HG02973 (cell line): ENCODE results near the gene ASCC3.

Source experiments
- ATAC-seq: cut with Tn5 transposase; IDR thresholded peaks from one replicate; pipeline ENCODE4 v1.9.1; 2021; ENCODE audit warnings: moderate library complexity; ENCODE audit not compliant: unreplicated experiment

The ASCC3 gene

GRCh38 chr6:100730001-100730980 lies 150.8 kb downstream of the ASCC3 start:
- ATAC-seq, result no peak

- ATAC-seq, result no peak
Observed at GRCh38 chr6:100726666-100727065, 154.5 kb downstream of the ASCC3 start.

GRCh38 chr6:100724696-100725095 lies 156.4 kb downstream of the ASCC3 start:
- ATAC-seq, result no peak

GRCh38 chr6:100724222-100724621 lies 156.9 kb downstream of the ASCC3 start:
- no peak for ATAC-seq

GRCh38 chr6:100721256-100721655 lies 159.9 kb downstream of the ASCC3 start:
- no peak for ATAC-seq

- ATAC-seq, result no peak
Observed at GRCh38 chr6:100719883-100720682, 161.0 kb downstream of the ASCC3 start.

GRCh38 chr6:100712997-100713396 lies 168.1 kb downstream of the ASCC3 start:
- ATAC-seq, result no peak

- ATAC-seq, result no peak
Observed at GRCh38 chr6:100706491-100706890, 174.6 kb downstream of the ASCC3 start.

GRCh38 chr6:100704961-100705360 lies 176.2 kb downstream of the ASCC3 start:
- ATAC-seq, result no peak

GRCh38 chr6:100701728-100702127 lies 179.4 kb downstream of the ASCC3 start:
- ATAC-seq, result no peak

GRCh38 chr6:100700009-100700408 lies 181.1 kb downstream of the ASCC3 start:
- no peak for ATAC-seq

GRCh38 chr6:100695445-100695844 lies 185.7 kb downstream of the ASCC3 start:
- no peak for ATAC-seq

- no peak for ATAC-seq
Observed at GRCh38 chr6:100693249-100693927, 187.7 kb downstream of the ASCC3 start.

GRCh38 chr6:100691972-100692371 lies 189.2 kb downstream of the ASCC3 start:
- no peak for ATAC-seq

GRCh38 chr6:100686216-100686615 lies 194.9 kb downstream of the ASCC3 start:
- ATAC-seq, result no peak

GRCh38 chr6:100685747-100686146 lies 195.4 kb downstream of the ASCC3 start:
- no peak for ATAC-seq

GRCh38 chr6:100680163-100680562 lies 201.0 kb downstream of the ASCC3 start:
- ATAC-seq, result no peak

- no peak for ATAC-seq
Observed at GRCh38 chr6:100678027-100678426, 203.1 kb downstream of the ASCC3 start.

GRCh38 chr6:100677240-100677639 lies 203.9 kb downstream of the ASCC3 start:
- no peak for ATAC-seq

- ATAC-seq, result no peak
Observed at GRCh38 chr6:100673641-100674040, 207.5 kb downstream of the ASCC3 start.

- no peak for ATAC-seq
Observed at GRCh38 chr6:100671740-100672139, 209.4 kb downstream of the ASCC3 start.
